Naive B cell (primary cell): ENCODE measurements around the gene GNPTG. TPM values are rescaled to one million over a fixed set of nuclear protein-coding genes. Genes with fewer than 3 reads are reported as not detected.
"Not testable (repeated sequence)": the region's sequence is repeated elsewhere in the genome, so short reads cannot be mapped to it uniquely, and the experiment has no call there.

Experiments
- ATAC-seq, 2 donors: fragments of 150-1000 bp; cut with Tn5 transposase; 2 replicates each; pipeline ENCODE4 v1.10.0; 2021; ENCODE audit warnings: low read depth in 2 of 2, mild to moderate bottlenecking in 2 of 2, moderate library complexity in 2 of 2
- DNase-seq: peaks from one replicate; pipeline ENCODE4 v3.0.0; 2022
- H3K27ac Mint-ChIP-seq, 6 donors: one replicate each; pipeline ENCODE4 v1.8.0; 2020 to 2022; ENCODE audit warnings: mild to moderate bottlenecking in 6 of 6, mixed read lengths in 6 of 6, moderate library complexity in 5 of 6, inconsistent platforms in 2 of 6
- H3K27me3 Mint-ChIP-seq, 3 donors: one replicate each; pipeline ENCODE4 v1.8.0; 2021 to 2022; ENCODE audit warnings: mixed read lengths in 3 of 3, mild to moderate bottlenecking in 1 of 3
- H3K36me3 Mint-ChIP-seq, 2 donors: one replicate each; pipeline ENCODE4 v1.8.0; 2020 to 2022; ENCODE audit warnings: mixed read lengths in 2 of 2, inconsistent platforms in 1 of 2, mild to moderate bottlenecking in 1 of 2
- H3K4me1 Mint-ChIP-seq, 3 donors: one replicate each; pipeline ENCODE4 v1.8.0; 2020 to 2022; ENCODE audit warnings: mixed read lengths in 3 of 3, inconsistent platforms in 1 of 3, mild to moderate bottlenecking in 1 of 3, moderate library complexity in 1 of 3
- H3K4me3 Mint-ChIP-seq, 8 donors: one replicate each; pipeline ENCODE4 v1.8.0; 2020 to 2022; ENCODE audit warnings: mild to moderate bottlenecking in 8 of 8, mixed read lengths in 8 of 8, moderate library complexity in 8 of 8, inconsistent platforms in 2 of 8
- H3K9me3 Mint-ChIP-seq, 7 donors: one replicate each; pipeline ENCODE4 v1.8.0; 2020 to 2022; ENCODE audit warnings: mixed read lengths in 7 of 7, mild to moderate bottlenecking in 5 of 7, inconsistent platforms in 2 of 7, moderate library complexity in 1 of 7
- polyA plus RNA-seq, 6 donors: library from polyadenylated mRNA; unstranded; fragments of 300-500 nt; fragmentation: Illumina TruSeq; gene quantifications; one replicate each; pipeline ENCODE4 v1.2.3, GENCODE V29; 2021; ENCODE audit warnings: low read depth in 6 of 6

GNPTG gene
- polyA plus RNA-seq, 6 donors from 2014 or later, result 39.7 to 52.1 (median 44.6) TPM

DNA sequence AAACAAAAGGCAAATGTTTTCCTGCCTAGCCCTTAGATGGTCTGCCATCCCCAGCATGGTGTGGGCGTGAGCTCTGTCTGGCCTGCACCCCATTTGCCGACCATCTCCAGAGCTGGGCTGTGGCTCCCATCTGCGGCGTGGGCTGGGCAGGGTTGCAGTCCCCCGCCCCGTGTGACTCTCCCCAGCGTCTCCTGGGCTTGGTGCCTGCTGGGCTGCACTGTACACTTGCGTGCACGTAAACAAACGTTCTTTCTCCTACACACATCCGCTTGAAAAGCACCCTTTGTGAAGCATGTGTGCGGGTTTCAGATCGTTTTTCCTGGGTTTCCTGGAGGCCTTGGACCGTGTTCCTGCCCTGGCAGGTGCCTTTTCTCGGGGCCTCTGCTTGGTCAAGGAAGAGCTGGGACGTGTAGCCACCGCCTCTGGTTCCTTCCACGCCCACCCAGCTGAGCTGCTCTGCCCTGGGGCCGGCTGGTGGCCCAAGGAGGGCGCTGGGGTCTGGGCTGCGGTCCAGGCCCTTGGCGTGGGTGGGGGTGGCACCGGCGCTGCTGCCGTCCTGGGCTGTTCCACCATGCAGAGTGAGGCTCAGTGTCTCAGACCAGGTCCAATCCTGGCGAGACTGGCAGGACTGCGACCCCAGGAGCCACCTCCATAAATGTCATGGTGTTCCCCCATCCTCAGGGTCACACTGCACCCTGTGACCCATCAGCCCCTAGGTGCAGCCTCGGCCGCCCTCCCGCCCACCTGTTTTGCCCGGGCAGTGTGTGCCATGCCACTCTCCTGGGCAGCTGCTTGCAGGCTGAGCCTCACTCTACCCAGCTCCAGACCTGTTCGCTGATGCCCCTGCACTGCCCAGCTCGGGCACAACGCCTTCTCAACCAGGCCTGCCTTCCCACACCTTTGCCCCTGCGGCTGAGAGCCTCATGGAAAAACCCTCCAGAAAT lies 28.2 kb upstream of the GNPTG start:
- Mint-ChIP-seq H3K9me3 (no peaks in the 10 kb centered on the region), H3K36me3 (peaks cover 1 to 4% of the 10 kb centered on the region in 2 donors), H3K27ac (peak overlapping the region in 1 of 6 donors; percentile 67), H3K27me3 (no peaks in the 10 kb centered on the region), H3K4me3 (no peak overlapping the region), H3K4me1 (peaks cover 0 to 3% (median under 1%) of the 10 kb centered on the region in 3 donors)
- ATAC-seq, result no peak
- no peak for DNase-seq

DNA sequence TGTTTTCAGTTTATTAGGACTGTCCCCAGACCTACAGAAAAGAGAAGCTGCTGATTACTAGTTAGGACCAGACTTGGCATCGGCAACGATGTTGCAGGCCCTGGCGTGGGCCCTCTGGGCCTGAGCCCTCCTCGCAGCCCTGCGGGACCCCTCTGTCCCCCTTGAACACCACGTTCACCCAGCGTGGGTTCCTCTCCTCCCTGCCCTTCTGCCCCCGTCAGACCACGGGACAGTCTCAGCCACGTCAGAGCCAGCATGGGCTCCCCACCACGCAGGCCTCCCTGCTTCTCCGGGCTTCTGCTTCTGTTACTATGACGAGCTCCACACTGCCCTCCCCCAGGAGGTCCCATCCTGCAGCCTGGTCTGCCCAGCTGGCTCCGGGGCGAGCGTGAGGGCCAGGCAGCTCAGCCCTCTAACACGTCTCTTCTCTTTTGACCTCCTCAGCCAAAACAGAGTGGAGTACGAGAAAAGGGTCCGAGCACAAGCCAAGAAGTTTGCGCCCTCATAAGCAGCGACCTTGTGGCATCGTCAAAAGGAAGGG lies 27.4 kb upstream of the GNPTG start:
- H3K9me3 Mint-ChIP-seq, result no peaks in the 10 kb centered on the region
- DNase-seq, result no peak
- ATAC-seq, result no peak
- no peaks in the 10 kb centered on the region for H3K27me3 Mint-ChIP-seq
- H3K36me3 Mint-ChIP-seq, result peaks cover 0 to 4% of the 10 kb centered on the region in 2 donors
- H3K27ac Mint-ChIP-seq, result peak overlapping the region in 1 of 6 donors; percentile 67
- H3K4me1 Mint-ChIP-seq, result peaks cover 0 to 3% (median 0%) of the 10 kb centered on the region in 3 donors
- H3K4me3 Mint-ChIP-seq, result no peak overlapping the region

DNA sequence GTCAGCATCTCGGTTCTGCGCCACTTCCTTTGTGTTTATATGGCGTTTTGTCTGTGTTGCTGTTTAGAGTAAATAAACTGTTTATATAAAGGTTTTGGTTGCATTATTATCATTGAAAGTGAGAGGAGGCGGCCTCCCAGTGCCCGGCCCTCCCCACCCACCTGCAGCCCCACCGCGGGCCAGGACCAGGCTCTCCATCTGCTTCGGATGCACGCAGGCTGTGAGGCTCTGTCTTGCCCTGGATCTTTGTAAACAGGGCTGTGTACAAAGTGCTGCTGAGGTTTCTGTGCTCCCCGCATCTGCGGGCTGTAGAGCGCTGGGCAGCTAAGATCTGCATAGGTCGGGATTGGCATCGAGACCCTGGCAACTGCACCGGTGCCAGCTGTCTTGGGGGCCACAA lies 26.5 kb upstream of the GNPTG start:
- Mint-ChIP-seq H3K4me3 (no peak overlapping the region), H3K36me3 (peaks cover 0 to 4% of the 10 kb centered on the region in 2 donors), H3K27me3 (no peaks in the 10 kb centered on the region), H3K27ac (no peak overlapping the region), H3K9me3 (peaks cover 0 to 2% (median 0%) of the 10 kb centered on the region in 7 donors), H3K4me1 (peaks cover 0 to 3% (median 0%) of the 10 kb centered on the region in 3 donors)
- ATAC-seq, result no peak
- DNase-seq, result no peak

- no peak for DNase-seq
- H3K4me1 Mint-ChIP-seq, result peaks cover 0 to 3% (median 0%) of the 10 kb centered on the region in 3 donors
- H3K27ac Mint-ChIP-seq, result no peak overlapping the region
- H3K27me3 Mint-ChIP-seq, result no peaks in the 10 kb centered on the region
- peak in 1 of 2 donors; percentile 17 for ATAC-seq
- peaks cover 0 to 2% (median 0%) of the 10 kb centered on the region in 7 donors for H3K9me3 Mint-ChIP-seq
- H3K36me3 Mint-ChIP-seq, result peaks cover 0 to 4% of the 10 kb centered on the region in 2 donors
- no peak overlapping the region for H3K4me3 Mint-ChIP-seq
Measured at GRCh38 chr16:1325673-1326371, 25.9 kb upstream of the GNPTG start.

- peak; percentile 25 to 55 for ATAC-seq
- Mint-ChIP-seq H3K4me1 (peaks cover 0 to 7% (median 4%) of the 10 kb centered on the region in 3 donors), H3K9me3 (peaks cover 0 to 2% (median 0%) of the 10 kb centered on the region in 7 donors), H3K4me3 (peak overlapping the region in 1 of 8 donors; percentile 18), H3K27ac (peak overlapping the region in 3 of 6 donors; percentile 6 to 85 (median 63)), H3K27me3 (no peaks in the 10 kb centered on the region), H3K36me3 (peaks cover 0 to 4% of the 10 kb centered on the region in 2 donors)
- no peak for DNase-seq
Measured at GRCh38 chr16:1326391-1326790, 25.3 kb upstream of the GNPTG start.

DNA sequence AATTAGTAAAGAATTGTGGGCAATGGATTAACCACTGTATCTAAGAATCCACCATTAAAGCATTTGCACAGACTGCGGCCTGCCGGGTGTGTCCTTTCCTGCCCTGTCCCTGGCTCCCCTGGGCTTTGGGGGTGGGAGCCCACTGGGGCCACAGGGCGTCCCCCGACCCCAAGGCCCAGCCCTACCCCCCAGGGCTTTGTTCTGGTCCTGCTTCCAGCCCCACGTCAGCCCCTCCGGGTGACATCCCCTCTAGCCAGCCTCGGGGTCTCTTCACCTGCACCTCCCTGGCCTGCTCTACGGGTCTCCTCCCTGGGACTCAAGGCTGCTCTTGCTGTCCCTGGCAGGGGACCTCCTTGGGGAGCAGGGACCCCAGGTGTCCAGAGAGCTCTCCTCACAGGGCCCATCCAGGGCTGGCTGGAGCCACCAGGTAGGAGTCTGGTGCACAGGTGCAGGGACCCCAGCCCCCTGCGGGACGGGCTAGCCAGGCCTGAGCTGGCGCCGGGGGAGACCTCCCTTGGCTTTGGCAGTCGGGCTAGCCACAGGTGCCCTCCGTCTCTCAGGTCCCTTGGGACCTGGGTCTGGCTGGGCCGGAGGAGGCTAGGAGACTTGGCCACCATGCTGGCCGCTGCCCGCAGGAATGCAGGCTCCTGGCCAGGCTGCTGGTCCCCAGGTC lies 24.6 kb upstream of the GNPTG start:
- peak overlapping the region in 1 of 6 donors; percentile 85 for H3K27ac Mint-ChIP-seq
- peaks cover 0 to under 1% (median 0%) of the 10 kb centered on the region in 3 donors for H3K27me3 Mint-ChIP-seq
- DNase-seq (no peak), ATAC-seq (no peak)
- H3K9me3 Mint-ChIP-seq, result peaks cover 0 to 2% (median 0%) of the 10 kb centered on the region in 7 donors
- H3K36me3 Mint-ChIP-seq, result peaks cover 0 to 4% of the 10 kb centered on the region in 2 donors
- H3K4me1 Mint-ChIP-seq, result peaks cover 6 to 14% (median 11%) of the 10 kb centered on the region in 3 donors
- H3K4me3 Mint-ChIP-seq, result peak overlapping the region in 1 of 8 donors; percentile 18

DNA sequence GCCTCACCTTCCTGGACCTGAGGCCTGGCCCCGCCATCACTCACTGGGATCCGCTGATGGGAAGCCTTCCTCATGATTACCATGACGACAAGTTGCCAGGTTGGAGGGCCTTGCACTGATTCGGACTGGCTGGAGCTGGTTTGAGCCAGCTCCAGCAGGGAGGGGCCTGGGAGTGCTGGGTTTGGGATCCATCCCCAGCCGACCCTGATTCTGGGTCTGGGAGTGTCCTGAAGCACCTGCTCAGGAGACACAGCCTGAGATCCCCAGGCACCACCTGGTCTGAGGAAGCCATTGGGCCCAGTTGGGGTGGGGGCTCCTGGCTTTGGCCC lies 24.1 kb upstream of the GNPTG start:
- ATAC-seq (no peak), DNase-seq (no peak)
- Mint-ChIP-seq H3K36me3 (peaks cover 0 to 4% of the 10 kb centered on the region in 2 donors), H3K4me1 (peaks cover 6 to 19% (median 16%) of the 10 kb centered on the region in 3 donors), H3K9me3 (peaks cover 0 to 3% (median 0%) of the 10 kb centered on the region in 7 donors), H3K4me3 (no peak overlapping the region), H3K27ac (peak overlapping the region in 1 of 6 donors; percentile 85), H3K27me3 (peaks cover 0 to 5% (median 0%) of the 10 kb centered on the region in 3 donors)

DNA sequence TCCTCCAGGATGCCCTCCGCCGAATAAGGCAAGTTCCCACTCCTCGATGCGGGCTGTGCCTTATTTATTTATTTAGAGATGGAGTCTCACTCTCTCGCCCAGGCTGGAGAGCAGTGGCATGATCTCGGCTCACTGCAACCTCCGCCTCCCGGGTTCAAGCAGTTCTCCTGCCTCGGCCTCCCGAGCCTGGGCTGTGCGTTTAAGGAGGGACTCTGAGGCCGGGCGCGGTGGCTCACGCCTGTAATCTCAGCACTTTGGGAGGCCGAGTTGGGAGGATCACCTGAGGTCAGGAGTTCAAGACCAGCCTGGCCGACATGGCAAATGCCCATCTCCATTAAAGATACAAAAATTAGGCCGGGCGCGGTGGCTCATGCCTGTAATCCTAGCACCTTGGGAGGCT lies 23.6 kb upstream of the GNPTG start:
- ATAC-seq, H3K9me3 Mint-ChIP-seq, H3K36me3 Mint-ChIP-seq, H3K27me3 Mint-ChIP-seq, DNase-seq, H3K4me3 Mint-ChIP-seq: not testable (repeated sequence)
- H3K27ac Mint-ChIP-seq, result peak overlapping the region in 2 of 6 donors; percentile 47 to 59
- H3K4me1 Mint-ChIP-seq, result peaks cover 9 to 21% (median 17%) of the 10 kb centered on the region in 3 donors

DNA sequence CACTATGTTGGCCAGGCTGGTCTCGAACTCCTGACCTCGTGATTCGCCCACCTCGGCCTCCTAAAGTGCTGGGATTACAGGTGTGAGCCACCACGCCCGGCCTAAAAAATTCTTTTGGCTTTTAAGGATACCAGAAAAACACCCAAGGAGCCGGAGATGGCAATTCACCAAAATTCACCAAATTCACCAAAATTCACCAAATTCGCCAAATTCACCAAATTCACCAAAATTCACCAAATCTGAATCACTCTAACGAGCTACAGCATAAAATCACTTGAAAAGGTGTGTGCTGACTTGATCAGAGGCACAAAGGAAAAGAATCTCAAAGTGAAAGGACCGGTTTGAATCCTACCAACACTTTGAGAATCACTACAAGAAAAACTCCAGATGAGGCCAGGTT lies 22.8 kb upstream of the GNPTG start:
- DNase-seq, H3K27me3 Mint-ChIP-seq, ATAC-seq, H3K36me3 Mint-ChIP-seq, H3K9me3 Mint-ChIP-seq: not testable (repeated sequence)
- peak overlapping the region in 1 of 8 donors; percentile 8 for H3K4me3 Mint-ChIP-seq
- H3K27ac Mint-ChIP-seq, result peak overlapping the region in 1 of 6 donors; percentile 24
- peaks cover 9 to 18% (median 17%) of the 10 kb centered on the region in 3 donors for H3K4me1 Mint-ChIP-seq

- Mint-ChIP-seq H3K4me3 (peak overlapping the region in 1 of 8 donors; percentile 84), H3K27ac (no peak overlapping the region), H3K4me1 (peaks cover 13 to 23% (median 17%) of the 10 kb centered on the region in 3 donors)
Measured at GRCh38 chr16:1330260-1330914, 21.3 kb upstream of the GNPTG start.

GRCh38 chr16:1330931-1331711 lies 20.6 kb upstream of the GNPTG start:
- DNase-seq (no peak), ATAC-seq (no peak)
- Mint-ChIP-seq H3K36me3 (peaks cover 0 to 4% of the 10 kb centered on the region in 2 donors), H3K27ac (peak overlapping the region; percentile 83 to 97 (median 92)), H3K4me1 (peaks cover 13 to 25% (median 17%) of the 10 kb centered on the region in 3 donors), H3K9me3 (peaks cover 0 to 3% (median 0%) of the 10 kb centered on the region in 7 donors), H3K27me3 (peaks cover 0 to 22% (median 0%) of the 10 kb centered on the region in 3 donors), H3K4me3 (peak overlapping the region; percentile 82 to 89 (median 86))

More at GRCh38 chr16:1330260-1330914, 21.3 kb upstream of the GNPTG start:
- H3K36me3 Mint-ChIP-seq, result peaks cover 0 to 4% of the 10 kb centered on the region in 2 donors
- ATAC-seq (no peak), DNase-seq (no peak)
- peaks cover 0 to 3% (median 0%) of the 10 kb centered on the region in 7 donors for H3K9me3 Mint-ChIP-seq
- H3K27me3 Mint-ChIP-seq, result peaks cover 0 to 22% (median 0%) of the 10 kb centered on the region in 3 donors
